Kidney (tissue), 22 donors: ENCODE results near the gene LGALS8. TPM values are rescaled to one million over a fixed set of nuclear protein-coding genes. Genes with fewer than 3 reads are reported as not detected.

Experiments
- DNase-seq, 5 donors: peaks; one replicate each; pipeline ENCODE4 v3.0.0-alpha.2; 2013 to 2020
- FAIRE-seq: peaks from 2 replicates; lab custom pipeline; 2012; peaks lifted over from hg19 to GRCh38; lab: Jason Lieb, UNC
- H3K27ac ChIP-seq, 2 donors: one replicate each; pipeline ENCODE4 v1.7.0; 2013; ENCODE audit warnings: low read depth in 2 of 2, low read length in 2 of 2, inconsistent platforms in 1 of 2
- H3K27me3 ChIP-seq: one replicate; pipeline ENCODE4 v1.7.1; 2013; ENCODE audit warnings: low read length, inconsistent platforms; ENCODE audit not compliant: control insufficient read depth, insufficient read depth
- H3K36me3 ChIP-seq, 3 donors: one replicate each; pipeline versions ENCODE4 v1.7.0 to v1.7.1; 2013; ENCODE audit warnings: low read length in 3 of 3, control low read depth in 1 of 3, inconsistent platforms in 1 of 3; ENCODE audit not compliant: insufficient read depth in 3 of 3, control insufficient read depth in 2 of 3
- H3K4me1 ChIP-seq, 3 donors: one replicate each; pipeline versions ENCODE4 v1.7.0 to v1.7.1; 2013; ENCODE audit warnings: low read length in 3 of 3, inconsistent platforms in 1 of 3, low read depth in 1 of 3; ENCODE audit not compliant: control insufficient read depth in 2 of 3, insufficient read depth in 2 of 3
- H3K4me3 ChIP-seq, 3 donors: one replicate each; pipeline versions ENCODE4 v1.7.0 to v1.8.1; 2013; ENCODE audit warnings: low read length in 3 of 3, control low read depth in 1 of 3, inconsistent platforms in 1 of 3
- H3K9ac ChIP-seq, 3 donors: one replicate each; pipeline versions ENCODE4 v1.7.0 to v1.7.1; 2013; ENCODE audit warnings: low read length in 3 of 3, control low read depth in 1 of 3, inconsistent platforms in 1 of 3
- H3K9me3 ChIP-seq, 3 donors: one replicate each; pipeline versions ENCODE4 v1.7.0 to v1.7.1; 2013; ENCODE audit warnings: low read length in 3 of 3, control low read depth in 1 of 3, inconsistent platforms in 1 of 3; ENCODE audit not compliant: control insufficient read depth in 2 of 3, insufficient read depth in 1 of 3
- CTCF ChIP-seq: IDR thresholded peaks from 3 replicates; pipeline ENCODE4 v1.5.1; 2012; ENCODE audit warnings: mild to moderate bottlenecking, moderate library complexity, borderline replicate concordance; ENCODE audit not compliant: insufficient read depth; ENCODE audit errors: extremely low read depth
- intact Hi-C: fragments of 100-400 bp; cut with DNase I; formaldehyde crosslinking; loops from one replicate; pipeline ENCODE4 v1.11.1; 2022
- long read RNA-seq, 10 donors: library from polyadenylated mRNA in 1 of 10; unstranded in 1 of 10; transcript quantifications; one replicate each; pipeline ENCODE4 v2.0.0 and lab custom pipeline, GENCODE V29; 2021 to 2026
- polyA plus RNA-seq: library from polyadenylated mRNA; stranded (reverse); fragments of 350-450 nt; fragmentation: Illumina TruSeq; extraction: RNeasy Lipid Tissue Mini Kit (QIAGEN cat#74804); gene quantifications from one replicate; pipeline ENCODE4 v1.2.3, GENCODE V29; 2014; ENCODE audit warnings: low read depth, low replicate concordance; ENCODE audit not compliant: insufficient read depth
- total RNA-seq: library from RNA; stranded (reverse); fragmentation: NEBNext Ultra II Directional; extraction: Animal tissue kit (Norgen Biotek cat#: 25700); gene quantifications from one replicate; pipeline ENCODE4 v1.2.1, GENCODE V29; 2021
- donor health status: control.
- donor health status: control.
- donor health status: control.
- donor health status: control.
- donor health status: control.
- donor health status: DM: yes; HTN: yes; CAD: no.
- donor health status: Normal renal cell carcinoma (clear cell type).

LGALS8 gene
- 53.3 TPM for total RNA-seq
- 17.6 TPM for polyA plus RNA-seq
- long read RNA-seq, donor 1, full-length matches to known transcripts, result 7 of 12 reads
- long read RNA-seq, donor 1, partial matches to known transcripts, result 5 of 12 reads
- long read RNA-seq, donor 1, other reads (novel, unspliced or antisense), result 0 of 12 reads
- long read RNA-seq, donor 2, full-length matches to known transcripts, result 12 of 12 reads
- long read RNA-seq, donor 2, partial matches to known transcripts, result 0 of 12 reads
- long read RNA-seq, donor 2, other reads (novel, unspliced or antisense), result 0 of 12 reads
- long read RNA-seq, donor 3, full-length matches to known transcripts, result 16 of 16 reads
- long read RNA-seq, donor 3, partial matches to known transcripts, result 0 of 16 reads
- long read RNA-seq, donor 3, other reads (novel, unspliced or antisense), result 0 of 16 reads
- long read RNA-seq, donor 4, full-length matches to known transcripts, result 12 of 17 reads
- long read RNA-seq, donor 4, partial matches to known transcripts, result 5 of 17 reads
- long read RNA-seq, donor 4, other reads (novel, unspliced or antisense), result 0 of 17 reads
- long read RNA-seq, donor 5, partial matches to known transcripts, result 0 of 2 reads
- long read RNA-seq, donor 5, other reads (novel, unspliced or antisense), result 0 of 2 reads
- long read RNA-seq, donor 6, full-length matches to known transcripts, result 11 of 11 reads
- long read RNA-seq, donor 6, partial matches to known transcripts, result 0 of 11 reads
- long read RNA-seq, donor 6, other reads (novel, unspliced or antisense), result 0 of 11 reads
- long read RNA-seq, donor 7, full-length matches to known transcripts, result 10 of 20 reads
- long read RNA-seq, donor 7, partial matches to known transcripts, result 1 of 20 reads
- long read RNA-seq, donor 7, other reads (novel, unspliced or antisense), result 9 of 20 reads
- long read RNA-seq, donor 8, full-length matches to known transcripts, result 11 of 27 reads
- long read RNA-seq, donor 8, partial matches to known transcripts, result 16 of 27 reads
- long read RNA-seq, donor 8, other reads (novel, unspliced or antisense), result 0 of 27 reads
- long read RNA-seq, donor 9, full-length matches to known transcripts, result 5 of 5 reads
- long read RNA-seq, donor 9, partial matches to known transcripts, result 0 of 5 reads
- long read RNA-seq, donor 9, other reads (novel, unspliced or antisense), result 0 of 5 reads
- long read RNA-seq, donor 10, full-length matches to known transcripts, result 15 of 22 reads
- long read RNA-seq, donor 10, partial matches to known transcripts, result 7 of 22 reads
- long read RNA-seq, donor 10, other reads (novel, unspliced or antisense), result 0 of 22 reads

- no peak for FAIRE-seq
Observed at GRCh38 chr1:236523704-236524141, at the start of gene LGALS8. LGALS8 (plus strand) TSS chr1:236523982; CDS start chr1:236526071, 2,089 bp downstream.

GRCh38 chr1:236476019-236476418 lies 47.8 kb upstream of the LGALS8 start:
- Histone ChIP-seq H3K4me3 (no peak overlapping the region), H3K4me1 (peaks cover 2 to 5% (median 4%) of the 10 kb centered on the region in 3 donors), H3K9me3 (no peaks in the 10 kb centered on the region), H3K36me3 (no peaks in the 10 kb centered on the region), H3K9ac (no peak overlapping the region), H3K27ac (no peak overlapping the region), H3K27me3 (no peaks in the 10 kb centered on the region)
- intact Hi-C loops, result no loop called here
- FAIRE-seq (no peak), DNase-seq (no peak)
- no peak for TF ChIP-seq CTCF

More at GRCh38 chr1:236523704-236524141, at the start of gene LGALS8:
- Histone ChIP-seq H3K27ac (peak within 1 kb of the TSS; percentile 93), H3K9ac (peak within 1 kb of the TSS; percentile 82 to 93 (median 85)), H3K9me3 (no peaks in the 10 kb centered on the region), H3K36me3 (peaks cover 0 to 9% (median 3%) of the 10 kb centered on the region in 3 donors), H3K4me1 (peaks cover 0 to 4% (median 2%) of the 10 kb centered on the region in 3 donors), H3K27me3 (no peaks in the 10 kb centered on the region), H3K4me3 (peak within 1 kb of the TSS; percentile 80 to 99 (median 96))
- no peak for TF ChIP-seq CTCF
- intact Hi-C loops, result no loop called here
- DNase-seq, result peak; percentile 90 to 96 (median 93)

- H3K27ac ChIP-seq, result no peak overlapping the region
- no peak for FAIRE-seq
- H3K4me3 ChIP-seq, result no peak overlapping the region
- no peaks in the 10 kb centered on the region for H3K9me3 ChIP-seq
- H3K9ac ChIP-seq, result no peak overlapping the region
- H3K27me3 ChIP-seq, result no peaks in the 10 kb centered on the region
- TF ChIP-seq CTCF, result no peak
- peaks cover 0 to 7% (median 4%) of the 10 kb centered on the region in 3 donors for H3K4me1 ChIP-seq
- intact Hi-C loops, result no loop called here
- DNase-seq, result peak in 4 of 5 donors; percentile 57 to 79 (median 72)
- H3K36me3 ChIP-seq, result no peaks in the 10 kb centered on the region
Observed at GRCh38 chr1:236480758-236481436, 42.9 kb upstream of the LGALS8 start.
